ENCODE measurements around the gene ECPAS.
"Not testable (repeated sequence)": the region's sequence is repeated elsewhere in the genome, so short reads cannot be mapped to it uniquely, and the experiment has no call there.

The ECPAS gene

DNA sequence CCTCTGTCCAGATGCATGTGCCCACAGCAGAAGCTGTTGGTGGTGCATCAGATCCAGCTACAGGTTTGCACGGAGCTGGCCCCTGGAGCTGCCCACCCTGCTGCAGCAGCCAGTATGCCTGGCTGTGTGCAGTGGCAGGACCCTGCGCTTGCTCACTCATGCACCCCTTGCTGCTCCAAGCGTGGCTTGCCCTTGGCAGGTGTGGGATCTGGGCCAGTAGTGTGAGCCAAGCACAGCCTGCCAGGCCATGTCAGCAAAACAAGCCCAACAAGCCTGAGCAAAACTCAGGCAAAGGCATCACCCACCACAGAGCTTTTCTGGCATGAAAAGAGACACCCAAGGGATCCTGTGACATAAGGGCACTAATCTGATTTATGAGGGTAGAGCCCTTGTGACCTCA lies 18.3 kb upstream of the ECPAS start:
- no peak overlapping the region for H3K4me2 ChIP-seq (ENCODE audit: low read depth, low read length, poor library complexity, severe bottlenecking)
- no peak overlapping the region for H2AFZ ChIP-seq (ENCODE audit: low read depth, low read length, severe bottlenecking)
- no peaks in the 10 kb centered on the region for H3K9me2 ChIP-seq (replicated peaks; ENCODE audit: insufficient read depth, low read length)
- no peaks in the 10 kb centered on the region for H3F3A ChIP-seq (ENCODE audit: insufficient read depth)
- TF ChIP-seq EZH2phosphoT487 (conservative IDR thresholded peaks at IDR 0.05; ENCODE audit: low read length): no peak
- TF ChIP-seq, protein P1, sequence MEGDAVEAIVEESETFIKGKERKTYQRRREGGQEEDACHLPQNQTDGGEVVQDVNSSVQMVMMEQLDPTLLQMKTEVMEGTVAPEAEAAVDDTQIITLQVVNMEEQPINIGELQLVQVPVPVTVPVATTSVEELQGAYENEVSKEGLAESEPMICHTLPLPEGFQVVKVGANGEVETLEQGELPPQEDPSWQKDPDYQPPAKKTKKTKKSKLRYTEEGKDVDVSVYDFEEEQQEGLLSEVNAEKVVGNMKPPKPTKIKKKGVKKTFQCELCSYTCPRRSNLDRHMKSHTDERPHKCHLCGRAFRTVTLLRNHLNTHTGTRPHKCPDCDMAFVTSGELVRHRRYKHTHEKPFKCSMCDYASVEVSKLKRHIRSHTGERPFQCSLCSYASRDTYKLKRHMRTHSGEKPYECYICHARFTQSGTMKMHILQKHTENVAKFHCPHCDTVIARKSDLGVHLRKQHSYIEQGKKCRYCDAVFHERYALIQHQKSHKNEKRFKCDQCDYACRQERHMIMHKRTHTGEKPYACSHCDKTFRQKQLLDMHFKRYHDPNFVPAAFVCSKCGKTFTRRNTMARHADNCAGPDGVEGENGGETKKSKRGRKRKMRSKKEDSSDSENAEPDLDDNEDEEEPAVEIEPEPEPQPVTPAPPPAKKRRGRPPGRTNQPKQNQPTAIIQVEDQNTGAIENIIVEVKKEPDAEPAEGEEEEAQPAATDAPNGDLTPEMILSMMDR (IDR thresholded peaks at IDR 0.05; ENCODE audit: insufficient read depth, low read length, poor library complexity, severe bottlenecking): no peak
- H3K79me2 ChIP-seq (ENCODE audit: insufficient read depth, low read length): no peaks in the 10 kb centered on the region
- H3K9ac ChIP-seq (ENCODE audit: low read length): no peak overlapping the region
- no peak overlapping the region for H3K27ac ChIP-seq (ENCODE audit: low read depth, low read length)
- no peaks in the 10 kb centered on the region for H4K20me1 ChIP-seq (ENCODE audit: low read depth, low read length)
- H3K27me3 ChIP-seq (ENCODE audit: low read length): no peaks in the 10 kb centered on the region
- H3K36me3 ChIP-seq (ENCODE audit: low read length): no peaks in the 10 kb centered on the region
- H3K9me3 ChIP-seq (ENCODE audit: insufficient read depth, low read length): no peaks in the 10 kb centered on the region
- no peak overlapping the region for H3K4me3 ChIP-seq (ENCODE audit: insufficient read depth, low read length, poor library complexity, severe bottlenecking)

- no peaks in the 10 kb centered on the region for H3K79me2 ChIP-seq (ENCODE audit: insufficient read depth, low read length)
- no peaks in the 10 kb centered on the region for H4K20me1 ChIP-seq (ENCODE audit: low read depth, low read length)
- H3K9me3 ChIP-seq (ENCODE audit: insufficient read depth, low read length): no peaks in the 10 kb centered on the region
- H3K9ac ChIP-seq (ENCODE audit: low read length): no peak overlapping the region
- TF ChIP-seq, protein P1 (IDR thresholded peaks at IDR 0.05; ENCODE audit: insufficient read depth, low read length, poor library complexity, severe bottlenecking): no peak
- no peak overlapping the region for H3K4me3 ChIP-seq (ENCODE audit: insufficient read depth, low read length, poor library complexity, severe bottlenecking)
- H3K27ac ChIP-seq (ENCODE audit: low read depth, low read length): no peak overlapping the region
- H3K36me3 ChIP-seq (ENCODE audit: low read length): no peaks in the 10 kb centered on the region
- no peaks in the 10 kb centered on the region for H3K9me2 ChIP-seq (replicated peaks; ENCODE audit: insufficient read depth, low read length)
- H3F3A ChIP-seq (ENCODE audit: insufficient read depth): no peaks in the 10 kb centered on the region
- H2AFZ ChIP-seq (ENCODE audit: low read depth, low read length, severe bottlenecking): no peak overlapping the region
- H3K27me3 ChIP-seq (ENCODE audit: low read length): no peaks in the 10 kb centered on the region
- no peak overlapping the region for H3K4me2 ChIP-seq (ENCODE audit: low read depth, low read length, poor library complexity, severe bottlenecking)
Measured at GRCh38 chr9:111501648-111502047, 17.5 kb upstream of the ECPAS start.

DNA sequence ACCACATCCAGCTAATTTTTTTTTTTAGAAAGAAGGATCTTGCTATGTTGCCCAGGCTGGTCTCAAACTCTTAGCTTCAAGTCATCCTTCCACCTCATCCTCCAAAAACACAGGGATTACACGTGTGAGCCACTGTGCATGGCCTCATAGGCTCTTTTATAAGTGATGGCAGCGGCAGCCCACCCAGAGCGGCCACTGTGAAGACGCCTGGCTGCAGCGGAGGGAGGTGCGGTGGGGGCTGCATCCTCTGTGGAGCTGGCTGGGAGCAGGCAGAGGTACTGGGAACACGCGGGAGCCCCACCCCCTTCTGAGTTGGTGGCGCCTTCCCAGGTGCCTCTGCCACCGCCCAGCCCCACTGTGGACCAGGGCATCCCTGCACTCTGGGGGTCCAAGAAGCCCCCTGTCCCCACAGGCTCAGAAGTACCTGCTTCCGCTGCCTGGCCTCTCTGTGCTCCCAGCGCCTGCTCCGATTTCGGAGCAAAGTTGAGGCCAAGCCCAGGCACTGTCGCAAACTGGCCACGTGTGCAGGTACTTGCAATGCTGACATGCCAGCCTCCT lies 16.9 kb upstream of the ECPAS start:
- H3K27ac ChIP-seq (ENCODE audit: low read depth, low read length): no peak overlapping the region
- TF ChIP-seq EZH2phosphoT487 (conservative IDR thresholded peaks at IDR 0.05; ENCODE audit: low read length): no peak
- TF ChIP-seq, protein P1 (IDR thresholded peaks at IDR 0.05; ENCODE audit: insufficient read depth, low read length, poor library complexity, severe bottlenecking): no peak
- no peaks in the 10 kb centered on the region for H3F3A ChIP-seq (ENCODE audit: insufficient read depth)
- H3K27me3 ChIP-seq (ENCODE audit: low read length): no peaks in the 10 kb centered on the region
- no peaks in the 10 kb centered on the region for H3K79me2 ChIP-seq (ENCODE audit: insufficient read depth, low read length)
- no peak overlapping the region for H2AFZ ChIP-seq (ENCODE audit: low read depth, low read length, severe bottlenecking)
- H4K20me1 ChIP-seq (ENCODE audit: low read depth, low read length): no peaks in the 10 kb centered on the region
- H3K9me2 ChIP-seq (replicated peaks; ENCODE audit: insufficient read depth, low read length): no peaks in the 10 kb centered on the region
- H3K9me3 ChIP-seq (ENCODE audit: insufficient read depth, low read length): no peaks in the 10 kb centered on the region
- no peak overlapping the region for H3K4me3 ChIP-seq (ENCODE audit: insufficient read depth, low read length, poor library complexity, severe bottlenecking)
- H3K4me2 ChIP-seq (ENCODE audit: low read depth, low read length, poor library complexity, severe bottlenecking): no peak overlapping the region
- H3K9ac ChIP-seq (ENCODE audit: low read length): no peak overlapping the region
- H3K36me3 ChIP-seq (ENCODE audit: low read length): no peaks in the 10 kb centered on the region

DNA sequence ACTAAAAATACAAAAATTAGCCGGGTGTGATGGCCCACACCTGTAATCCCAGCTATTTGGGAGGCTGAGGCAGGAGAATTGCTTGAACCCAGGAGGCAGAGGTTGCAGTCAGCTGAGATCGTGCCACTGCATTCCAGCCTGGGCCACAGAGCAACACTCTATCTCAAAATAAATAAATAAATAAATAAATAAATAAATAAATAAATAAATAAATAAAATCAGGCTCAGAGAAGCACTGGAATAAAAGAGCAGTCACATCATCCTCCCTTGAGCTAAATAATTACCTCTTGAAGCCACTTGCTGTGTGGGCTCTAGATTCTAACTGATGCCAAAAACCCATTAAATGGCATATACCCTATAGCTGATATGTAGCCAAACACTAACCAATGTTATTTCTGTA lies 13.0 kb upstream of the ECPAS start:
- not testable (repeated sequence) for H3K27me3 ChIP-seq (ENCODE audit: low read length); H3K9me3 ChIP-seq (ENCODE audit: insufficient read depth, low read length); H2AFZ ChIP-seq (ENCODE audit: low read depth, low read length, severe bottlenecking); H3F3A ChIP-seq (ENCODE audit: insufficient read depth); H3K27ac ChIP-seq (ENCODE audit: low read depth, low read length); H3K79me2 ChIP-seq (ENCODE audit: insufficient read depth, low read length); H3K9me2 ChIP-seq (replicated peaks; ENCODE audit: insufficient read depth, low read length); H3K4me3 ChIP-seq (ENCODE audit: insufficient read depth, low read length, poor library complexity, severe bottlenecking); H3K36me3 ChIP-seq (ENCODE audit: low read length); H3K4me2 ChIP-seq (ENCODE audit: low read depth, low read length, poor library complexity, severe bottlenecking); H4K20me1 ChIP-seq (ENCODE audit: low read depth, low read length); H3K9ac ChIP-seq (ENCODE audit: low read length)

Measured in SU-DHL-6 (cell line).